NCI-H2196 treated with DMSO at 0.1 percent for 48 hours (cell line): Measurements from ENCODE around the gene MTHFS.
A peak's percentile ranks its signal among the peaks of the same experiment; 100 is the strongest.
"Not testable (repeated sequence)": the region's sequence is repeated elsewhere in the genome, so short reads cannot be mapped to it uniquely, and the experiment has no call there.

ENCODE experiments used
- DNase-seq: peaks from one replicate; lab custom pipeline; 2025; ENCODE audit not compliant: unreplicated experiment; lab: John Stamatoyannopoulos, UW

MTHFS gene

GRCh38 chr15:79896634-79897379 lies at the start of gene MTHFS:
Gene MTHFS (minus strand): TSS chr15:79897014. CDS start chr15:79896988, 26 bp downstream.
- DNase-seq = peak; percentile 56

GRCh38 chr15:79944622-79945021 lies 47.8 kb upstream of the MTHFS start:
- no peak for DNase-seq

GRCh38 chr15:79943820-79944219 lies 47.0 kb upstream of the MTHFS start:
- DNase-seq = no peak

- no peak for DNase-seq
Observed at GRCh38 chr15:79942741-79943481, 46.1 kb upstream of the MTHFS start.

GRCh38 chr15:79939399-79939798 lies 42.6 kb upstream of the MTHFS start:
- DNase-seq = no peak

GRCh38 chr15:79938143-79938542 lies 41.3 kb upstream of the MTHFS start:
- no peak for DNase-seq

GRCh38 chr15:79935556-79936201 lies 38.9 kb upstream of the MTHFS start:
- not testable (repeated sequence) for DNase-seq

GRCh38 chr15:79933231-79933630 lies 36.4 kb upstream of the MTHFS start:
- no peak for DNase-seq

- DNase-seq = no peak
Observed at GRCh38 chr15:79932447-79932846, 35.6 kb upstream of the MTHFS start.

- no peak for DNase-seq
Observed at GRCh38 chr15:79930516-79930915, 33.7 kb upstream of the MTHFS start.

- DNase-seq = no peak
Observed at GRCh38 chr15:79929412-79929811, 32.6 kb upstream of the MTHFS start.

GRCh38 chr15:79926116-79926515 lies 29.3 kb upstream of the MTHFS start:
- not testable (repeated sequence) for DNase-seq

GRCh38 chr15:79924379-79924778 lies 27.6 kb upstream of the MTHFS start:
- no peak for DNase-seq

GRCh38 chr15:79923515-79924169 lies 26.8 kb upstream of the MTHFS start:
- peak; percentile 71 for DNase-seq

GRCh38 chr15:79923079-79923514 lies 26.3 kb upstream of the MTHFS start:
- DNase-seq = no peak

- DNase-seq = no peak
Observed at GRCh38 chr15:79922512-79923078, 25.8 kb upstream of the MTHFS start.

GRCh38 chr15:79919749-79920511 lies 23.1 kb upstream of the MTHFS start:
- DNase-seq = no peak

GRCh38 chr15:79919090-79919748 lies 22.4 kb upstream of the MTHFS start:
- no peak for DNase-seq

GRCh38 chr15:79918278-79918677 lies 21.5 kb upstream of the MTHFS start:
- no peak for DNase-seq
